OCI-LY3 (cell line): ENCODE measurements around the gene RAB26.

Experiments
- H2AFZ ChIP-seq: fragments of 200-600, 300-600 bp; shearing (Covaris generic); 2 replicates; pipeline ENCODE4 v1.6.0; 2014; ENCODE audit warnings: antibody characterized with exemption, low read depth, low read length
- H3K27ac ChIP-seq: fragments of 200-600, 300-600 bp; sonication (generic); 2 replicates; pipeline ENCODE4 v1.5.1; 2014; ENCODE audit warnings: mild to moderate bottlenecking, low read length, moderate library complexity, mixed read lengths
- H3K27me3 ChIP-seq: fragments of 200-600, 300-600 bp; sonication (generic); 2 replicates; pipeline ENCODE4 v1.6.1; 2014; ENCODE audit warnings: low read depth, low read length, mixed read lengths
- H3K36me3 ChIP-seq: fragments of 200-600, 300-600 bp; sonication (generic); replicated peaks from 2 replicates; pipeline ENCODE3; 2014; ENCODE audit warnings: low read depth, low read length, mixed read lengths
- H3K4me1 ChIP-seq: fragments of 300-600, 200-600 bp; sonication (generic); 2 replicates; pipeline ENCODE4 v1.6.1; 2014; ENCODE audit warnings: low read length, mixed read lengths
- H3K4me2 ChIP-seq: fragments of 200-600, 300-600 bp; sonication (generic); 2 replicates; pipeline ENCODE4 v1.6.1; 2014; ENCODE audit warnings: low read length, mixed read lengths
- H3K4me3 ChIP-seq: fragments of 300-600, 200-600 bp; sonication (generic); 2 replicates; pipeline ENCODE4 v1.5.1; 2014; ENCODE audit warnings: antibody characterized with exemption, mild to moderate bottlenecking, low read length, moderate library complexity
- H3K79me2 ChIP-seq: fragments of 300-600, 200-600 bp; shearing (Covaris generic); 2 replicates; pipeline ENCODE4 v1.6.1; 2014; ENCODE audit warnings: mild to moderate bottlenecking, low read length, mixed read lengths
- H3K9ac ChIP-seq: fragments of 300-600, 200-600 bp; shearing (Covaris generic); 2 replicates; pipeline ENCODE4 v1.6.0; 2014; ENCODE audit warnings: mild to moderate bottlenecking, low read length, moderate library complexity
- H3K9me3 ChIP-seq: fragments of 200-600, 300-600 bp; shearing (Covaris generic); 2 replicates; pipeline ENCODE4 v1.6.1; 2014; ENCODE audit warnings: low read length, mixed read lengths; ENCODE audit not compliant: insufficient read depth
- H4K20me1 ChIP-seq: fragments of 200-600, 300-600 bp; sonication (generic); 2 replicates; pipeline ENCODE4 v1.6.1; 2016; ENCODE audit warnings: low read length, mixed read lengths; ENCODE audit not compliant: insufficient read depth
- CTCF ChIP-seq: fragments of 200-600, 300-600 bp; sonication (generic); IDR thresholded peaks from 2 replicates; pipeline ENCODE4 v1.5.1; 2014; ENCODE audit warnings: antibody characterized with exemption, low read length, low read depth
- EZH2phosphoT487 ChIP-seq: fragments of 200-600 bp; shearing (Covaris generic); IDR thresholded peaks from 2 replicates; pipeline ENCODE4 v1.6.1; 2018; ENCODE audit warnings: antibody characterized with exemption, mixed run types, low read depth

Gene RAB26

GRCh38 chr16:2180461-2180860 is 32.0 kb downstream of the RAB26 start:
- Histone ChIP-seq H2AFZ (no peak overlapping the region), H3K4me2 (no peak overlapping the region)

GRCh38 chr16:2180962-2181923 is 32.8 kb downstream of the RAB26 start:
- Histone ChIP-seq H2AFZ (no peak overlapping the region), H3K4me3 (no peak overlapping the region), H3K79me2 (no peaks in the 10 kb centered on the region), H3K36me3 (peaks cover 4% of the 10 kb centered on the region), H4K20me1 (no peaks in the 10 kb centered on the region), H3K4me2 (no peak overlapping the region), H3K9ac (no peak overlapping the region), H3K4me1 (no peaks in the 10 kb centered on the region), H3K27ac (no peak overlapping the region), H3K9me3 (no peaks in the 10 kb centered on the region), H3K27me3 (no peaks in the 10 kb centered on the region)
- TF ChIP-seq EZH2phosphoT487 (no peak), CTCF (no peak)

More at GRCh38 chr16:2180461-2180860, 32.0 kb downstream of the RAB26 start:
- no peak overlapping the region for H3K27ac ChIP-seq
- H3K9ac ChIP-seq, result no peak overlapping the region
- H3K4me3 ChIP-seq, result no peak overlapping the region
- H3K36me3 ChIP-seq, result peaks cover 9% of the 10 kb centered on the region
- H3K27me3 ChIP-seq, result no peaks in the 10 kb centered on the region
- H3K79me2 ChIP-seq, result no peaks in the 10 kb centered on the region
- TF ChIP-seq CTCF (no peak), EZH2phosphoT487 (no peak)
- H3K4me1 ChIP-seq, result no peaks in the 10 kb centered on the region
- no peaks in the 10 kb centered on the region for H4K20me1 ChIP-seq
- no peaks in the 10 kb centered on the region for H3K9me3 ChIP-seq

- no peak overlapping the region for H3K4me2 ChIP-seq
- H3K36me3 ChIP-seq, result peaks cover 4% of the 10 kb centered on the region
- H2AFZ ChIP-seq, result no peak overlapping the region
- no peak for TF ChIP-seq CTCF
- no peaks in the 10 kb centered on the region for H3K4me1 ChIP-seq
- H3K27ac ChIP-seq, result no peak overlapping the region
- no peaks in the 10 kb centered on the region for H3K9me3 ChIP-seq
- no peak overlapping the region for H3K4me3 ChIP-seq
- no peaks in the 10 kb centered on the region for H3K27me3 ChIP-seq
- H4K20me1 ChIP-seq, result no peaks in the 10 kb centered on the region
- no peak overlapping the region for H3K9ac ChIP-seq
- H3K79me2 ChIP-seq, result no peaks in the 10 kb centered on the region
These were observed 33.5 kb downstream of the RAB26 start for GRCh38 chr16:2181952-2182351.

- Histone ChIP-seq H3K79me2 (no peaks in the 10 kb centered on the region), H3K27me3 (no peaks in the 10 kb centered on the region), H3K4me3 (no peak overlapping the region), H3K27ac (no peak overlapping the region), H3K36me3 (no peaks in the 10 kb centered on the region), H3K9ac (no peak overlapping the region), H2AFZ (no peak overlapping the region), H3K4me2 (no peak overlapping the region), H3K4me1 (no peaks in the 10 kb centered on the region), H3K9me3 (no peaks in the 10 kb centered on the region), H4K20me1 (no peaks in the 10 kb centered on the region)
- no peak for TF ChIP-seq CTCF
- TF ChIP-seq EZH2phosphoT487, result no peak
These were observed 35.2 kb downstream of the RAB26 start for GRCh38 chr16:2183671-2184070.
